ENCODE results near the gene GNAO1.

GNAO1 gene

GRCh38 chr16:56238188-56238587, 46.9 kb downstream of the GNAO1 start:
- Mint-ChIP-seq H3K4me1 (no peaks in the 10 kb centered on the region), H3K4me3 (no peak overlapping the region), H3K27me3 (peaks cover 12% of the 10 kb centered on the region), H3K27ac (no peak overlapping the region), H3K9me3 (no peaks in the 10 kb centered on the region), H3K36me3 (no peaks in the 10 kb centered on the region)
- no peak for DNase-seq (ENCODE audit: low spot score in 2 of 2)
- ATAC-seq (ENCODE audit: low read depth), result no peak

GRCh38 chr16:56241596-56241995, 50.3 kb downstream of the GNAO1 start:
- no peak overlapping the region for H3K27ac Mint-ChIP-seq
- no peak for DNase-seq (ENCODE audit: low spot score in 2 of 2)

GRCh38 chr16:56242740-56243139, 51.5 kb downstream of the GNAO1 start:
- Mint-ChIP-seq H3K36me3 (no peaks in the 10 kb centered on the region), H3K27ac (no peak overlapping the region), H3K4me1 (no peaks in the 10 kb centered on the region), H3K27me3 (peaks cover 9% of the 10 kb centered on the region), H3K9me3 (no peaks in the 10 kb centered on the region), H3K4me3 (no peak overlapping the region)
- ATAC-seq (ENCODE audit: low read depth), result no peak
- DNase-seq (ENCODE audit: low spot score in 2 of 2), result no peak

More at GRCh38 chr16:56241596-56241995, 50.3 kb downstream of the GNAO1 start:
- Mint-ChIP-seq H3K4me1 (no peaks in the 10 kb centered on the region), H3K27me3 (peaks cover 12% of the 10 kb centered on the region), H3K9me3 (no peaks in the 10 kb centered on the region), H3K36me3 (no peaks in the 10 kb centered on the region), H3K4me3 (no peak overlapping the region)
- no peak for ATAC-seq (ENCODE audit: low read depth)

- Mint-ChIP-seq H3K4me1 (no peaks in the 10 kb centered on the region), H3K27me3 (peaks cover 7% of the 10 kb centered on the region), H3K36me3 (no peaks in the 10 kb centered on the region), H3K27ac (no peak overlapping the region), H3K4me3 (no peak overlapping the region), H3K9me3 (no peaks in the 10 kb centered on the region)
- ATAC-seq (ENCODE audit: low read depth) (no peak), DNase-seq (ENCODE audit: low spot score in 2 of 2) (no peak)
Observed at GRCh38 chr16:56244612-56245011, 53.3 kb downstream of the GNAO1 start.

- Mint-ChIP-seq H3K27me3 (peaks cover 5% of the 10 kb centered on the region), H3K4me3 (no peak overlapping the region), H3K4me1 (no peaks in the 10 kb centered on the region), H3K36me3 (no peaks in the 10 kb centered on the region), H3K27ac (no peak overlapping the region), H3K9me3 (no peaks in the 10 kb centered on the region)
- no peak for ATAC-seq (ENCODE audit: low read depth)
- no peak for DNase-seq (ENCODE audit: low spot score in 2 of 2)
Observed at GRCh38 chr16:56245197-56245596, 53.9 kb downstream of the GNAO1 start.

GRCh38 chr16:56246051-56246817, 54.9 kb downstream of the GNAO1 start:
- no peak for DNase-seq (ENCODE audit: low spot score in 2 of 2)
- no peak for ATAC-seq (ENCODE audit: low read depth)
- Mint-ChIP-seq H3K36me3 (no peaks in the 10 kb centered on the region), H3K27ac (no peak overlapping the region), H3K4me3 (no peak overlapping the region), H3K27me3 (peaks cover 3% of the 10 kb centered on the region), H3K9me3 (no peaks in the 10 kb centered on the region), H3K4me1 (no peaks in the 10 kb centered on the region)

GRCh38 chr16:56247018-56247417, 55.7 kb downstream of the GNAO1 start:
- H3K9me3 Mint-ChIP-seq, result no peaks in the 10 kb centered on the region
- ATAC-seq (ENCODE audit: low read depth) (no peak), DNase-seq (ENCODE audit: low spot score in 2 of 2) (no peak)
- H3K4me3 Mint-ChIP-seq, result no peak overlapping the region
- no peak overlapping the region for H3K27ac Mint-ChIP-seq
- no peaks in the 10 kb centered on the region for H3K36me3 Mint-ChIP-seq
- no peaks in the 10 kb centered on the region for H3K4me1 Mint-ChIP-seq
- peaks cover 1% of the 10 kb centered on the region for H3K27me3 Mint-ChIP-seq

- peaks cover 1% of the 10 kb centered on the region for H3K27me3 Mint-ChIP-seq
- DNase-seq (ENCODE audit: low spot score in 2 of 2) (no peak), ATAC-seq (ENCODE audit: low read depth) (no peak)
- H3K4me1 Mint-ChIP-seq, result no peaks in the 10 kb centered on the region
- no peak overlapping the region for H3K27ac Mint-ChIP-seq
- H3K9me3 Mint-ChIP-seq, result no peaks in the 10 kb centered on the region
- no peak overlapping the region for H3K4me3 Mint-ChIP-seq
- H3K36me3 Mint-ChIP-seq, result no peaks in the 10 kb centered on the region
Observed at GRCh38 chr16:56247808-56248207, 56.5 kb downstream of the GNAO1 start.

GRCh38 chr16:56252835-56253234, 61.5 kb downstream of the GNAO1 start:
- no peak for ATAC-seq (ENCODE audit: low read depth)
- Mint-ChIP-seq H3K4me3 (no peak overlapping the region), H3K27me3 (peaks cover 7% of the 10 kb centered on the region), H3K4me1 (no peaks in the 10 kb centered on the region), H3K36me3 (no peaks in the 10 kb centered on the region), H3K27ac (no peak overlapping the region), H3K9me3 (no peaks in the 10 kb centered on the region)
- DNase-seq (ENCODE audit: low spot score in 2 of 2), result no peak

- ATAC-seq (ENCODE audit: low read depth) (no peak), DNase-seq (ENCODE audit: low spot score in 2 of 2) (no peak)
- no peak overlapping the region for H3K27ac Mint-ChIP-seq
- peaks cover 7% of the 10 kb centered on the region for H3K27me3 Mint-ChIP-seq
- H3K4me3 Mint-ChIP-seq, result no peak overlapping the region
- H3K9me3 Mint-ChIP-seq, result no peaks in the 10 kb centered on the region
- H3K4me1 Mint-ChIP-seq, result no peaks in the 10 kb centered on the region
- no peaks in the 10 kb centered on the region for H3K36me3 Mint-ChIP-seq
Observed at GRCh38 chr16:56255904-56256303, 64.6 kb downstream of the GNAO1 start.

GRCh38 chr16:56257239-56257638, 66.0 kb downstream of the GNAO1 start:
- no peaks in the 10 kb centered on the region for H3K36me3 Mint-ChIP-seq
- H3K27me3 Mint-ChIP-seq, result peaks cover 6% of the 10 kb centered on the region
- H3K9me3 Mint-ChIP-seq, result no peaks in the 10 kb centered on the region
- DNase-seq (ENCODE audit: low spot score in 2 of 2) (no peak), ATAC-seq (ENCODE audit: low read depth) (no peak)
- no peak overlapping the region for H3K27ac Mint-ChIP-seq
- H3K4me1 Mint-ChIP-seq, result peaks cover 4% of the 10 kb centered on the region
- no peak overlapping the region for H3K4me3 Mint-ChIP-seq

GRCh38 chr16:56257666-56258342, 66.5 kb downstream of the GNAO1 start:
- H3K27me3 Mint-ChIP-seq, result peaks cover 6% of the 10 kb centered on the region

GRCh38 chr16:56258508-56259424, 67.5 kb downstream of the GNAO1 start:
- Mint-ChIP-seq H3K4me1 (peaks cover 10% of the 10 kb centered on the region), H3K36me3 (no peaks in the 10 kb centered on the region), H3K27ac (no peak overlapping the region), H3K9me3 (no peaks in the 10 kb centered on the region), H3K27me3 (peaks cover 6% of the 10 kb centered on the region), H3K4me3 (no peak overlapping the region)
- no peak for ATAC-seq (ENCODE audit: low read depth)
- no peak for DNase-seq (ENCODE audit: low spot score in 2 of 2)

More at GRCh38 chr16:56257666-56258342, 66.5 kb downstream of the GNAO1 start:
- no peaks in the 10 kb centered on the region for H3K9me3 Mint-ChIP-seq
- H3K4me1 Mint-ChIP-seq, result peaks cover 8% of the 10 kb centered on the region
- ATAC-seq (ENCODE audit: low read depth) (no peak), DNase-seq (ENCODE audit: low spot score in 2 of 2) (no peak)
- no peak overlapping the region for H3K4me3 Mint-ChIP-seq
- H3K36me3 Mint-ChIP-seq, result no peaks in the 10 kb centered on the region
- H3K27ac Mint-ChIP-seq, result no peak overlapping the region

- Mint-ChIP-seq H3K36me3 (no peaks in the 10 kb centered on the region), H3K27me3 (peaks cover 6% of the 10 kb centered on the region), H3K4me1 (peaks cover 10% of the 10 kb centered on the region), H3K9me3 (no peaks in the 10 kb centered on the region), H3K27ac (no peak overlapping the region), H3K4me3 (no peak overlapping the region)
- DNase-seq (ENCODE audit: low spot score in 2 of 2) (no peak), ATAC-seq (ENCODE audit: low read depth) (no peak)
Observed at GRCh38 chr16:56259425-56259779, 68.1 kb downstream of the GNAO1 start.
